Measurements from ENCODE around the gene MDH1.

GRCh38 chr2:63571291-63571690 is 17.5 kb upstream of the MDH1 start:
- no peak for TF ChIP-seq POLR2A (IDR thresholded peaks at IDR 0.05)
- no peak for TF ChIP-seq CTCF (IDR thresholded peaks at IDR 0.05)
- TF ChIP-seq EP300 (IDR thresholded peaks at IDR 0.05) = no peak
